LNCaP clone FGC (cell line): ENCODE data around the gene MYO15A.

Experiments
- DNase-seq: peaks from one replicate; pipeline ENCODE4 v3.0.0-alpha.2; 2011; ENCODE audit warnings: low read depth
- H3K4me3 ChIP-seq: 2 replicates; pipeline ENCODE4 v1.5.1; 2011; ENCODE audit warnings: mild to moderate bottlenecking, low read depth, low read length, control low read depth
- TF ChIP-seq, protein P1 (sequence below): IDR thresholded peaks from 2 replicates; pipeline ENCODE4 v1.5.1; 2012; ENCODE audit warnings: mild to moderate bottlenecking; ENCODE audit not compliant: control insufficient read depth, insufficient read depth; ENCODE audit errors: extremely low read depth

MYO15A gene

GRCh38 chr17:18070861-18071340, 37.7 kb upstream of the MYO15A start:
- no peak overlapping the region for H3K4me3 ChIP-seq
- DNase-seq = no peak
- TF ChIP-seq, protein P1, sequence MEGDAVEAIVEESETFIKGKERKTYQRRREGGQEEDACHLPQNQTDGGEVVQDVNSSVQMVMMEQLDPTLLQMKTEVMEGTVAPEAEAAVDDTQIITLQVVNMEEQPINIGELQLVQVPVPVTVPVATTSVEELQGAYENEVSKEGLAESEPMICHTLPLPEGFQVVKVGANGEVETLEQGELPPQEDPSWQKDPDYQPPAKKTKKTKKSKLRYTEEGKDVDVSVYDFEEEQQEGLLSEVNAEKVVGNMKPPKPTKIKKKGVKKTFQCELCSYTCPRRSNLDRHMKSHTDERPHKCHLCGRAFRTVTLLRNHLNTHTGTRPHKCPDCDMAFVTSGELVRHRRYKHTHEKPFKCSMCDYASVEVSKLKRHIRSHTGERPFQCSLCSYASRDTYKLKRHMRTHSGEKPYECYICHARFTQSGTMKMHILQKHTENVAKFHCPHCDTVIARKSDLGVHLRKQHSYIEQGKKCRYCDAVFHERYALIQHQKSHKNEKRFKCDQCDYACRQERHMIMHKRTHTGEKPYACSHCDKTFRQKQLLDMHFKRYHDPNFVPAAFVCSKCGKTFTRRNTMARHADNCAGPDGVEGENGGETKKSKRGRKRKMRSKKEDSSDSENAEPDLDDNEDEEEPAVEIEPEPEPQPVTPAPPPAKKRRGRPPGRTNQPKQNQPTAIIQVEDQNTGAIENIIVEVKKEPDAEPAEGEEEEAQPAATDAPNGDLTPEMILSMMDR = no peak

DNA sequence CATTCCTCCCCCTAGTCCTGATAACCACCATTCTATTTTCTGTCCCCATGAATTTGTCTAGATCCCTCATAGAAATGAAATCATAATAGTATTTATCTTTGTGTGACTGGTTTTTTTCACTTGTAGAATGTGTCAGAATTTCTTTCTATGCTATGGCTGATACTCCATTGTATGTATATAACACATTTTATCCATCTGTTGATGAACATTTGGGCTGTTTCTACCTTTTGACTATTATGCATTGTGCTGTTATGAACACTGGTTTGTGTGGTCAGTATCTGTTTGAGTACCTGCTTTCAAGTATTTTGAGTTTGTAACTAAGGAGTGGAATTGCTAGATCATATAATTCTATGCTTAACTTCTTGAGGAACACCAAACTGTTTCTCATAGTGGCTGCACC, 36.8 kb upstream of the MYO15A start:
- TF ChIP-seq, protein P1 = no peak
- H3K4me3 ChIP-seq = no peak overlapping the region
- no peak for DNase-seq

- TF ChIP-seq, protein P1 = no peak
- H3K4me3 ChIP-seq = no peak overlapping the region
- DNase-seq = no peak
Measured at GRCh38 chr17:18074566-18075272, 33.8 kb upstream of the MYO15A start.

- no peak for DNase-seq
- TF ChIP-seq, protein P1 = no peak
- no peak overlapping the region for H3K4me3 ChIP-seq
Measured at GRCh38 chr17:18076936-18077335, 31.6 kb upstream of the MYO15A start.

DNA sequence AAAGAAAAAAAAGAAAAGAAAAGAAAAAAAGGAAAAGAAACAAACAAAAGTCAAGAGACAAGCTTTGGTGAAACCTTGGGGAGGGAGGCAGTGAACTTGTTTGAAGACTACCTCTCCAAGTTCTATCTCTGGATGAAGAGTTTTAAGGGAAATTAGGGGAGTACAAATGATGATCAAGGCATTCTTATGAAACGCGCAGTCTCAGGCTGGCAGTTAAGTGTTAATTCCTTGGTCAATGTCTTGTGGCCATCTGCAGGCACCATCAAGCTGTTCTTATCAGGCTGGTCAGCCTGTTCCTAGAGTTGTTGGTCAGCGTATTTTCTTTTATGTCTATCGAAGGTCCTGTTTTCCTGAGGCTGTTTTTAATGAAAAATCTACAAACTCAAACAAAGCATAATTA, 29.0 kb upstream of the MYO15A start:
- DNase-seq = no peak
- TF ChIP-seq, protein P1 = no peak
- H3K4me3 ChIP-seq = no peak overlapping the region

GRCh38 chr17:18084256-18084655, 24.3 kb upstream of the MYO15A start:
- no peak overlapping the region for H3K4me3 ChIP-seq
- no peak for DNase-seq
- TF ChIP-seq, protein P1 = no peak
